ENCODE results near the gene RPS6KB2.

DNA sequence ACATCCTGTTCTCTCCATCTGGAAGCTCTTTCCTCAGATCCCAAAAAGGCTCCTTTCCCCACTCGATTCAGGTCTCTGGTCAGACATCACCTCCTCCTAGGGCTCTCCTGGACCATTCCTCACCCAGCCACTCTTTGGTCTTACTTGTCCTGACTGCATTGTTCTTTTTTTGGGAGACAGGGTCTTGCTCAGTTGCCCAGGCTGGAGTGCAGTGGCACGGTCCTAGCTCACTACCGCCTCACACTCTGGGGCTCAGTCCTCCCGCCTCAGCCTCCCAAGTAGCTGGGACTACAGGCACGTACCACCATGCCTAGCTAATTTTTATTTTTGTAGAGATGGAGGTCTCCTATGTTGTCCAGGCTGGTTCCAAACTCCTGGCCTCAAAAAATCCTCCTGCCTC is 17.2 kb downstream of the RPS6KB2 start:
- no peak for TF ChIP-seq POLR2AphosphoS5 (IDR thresholded peaks at IDR 0.05; ENCODE audit: low read depth)
- no peak for TF ChIP-seq CTCF (IDR thresholded peaks at IDR 0.05; ENCODE audit: insufficient read depth, low read length)
- TF ChIP-seq GABPA (IDR thresholded peaks at IDR 0.05; ENCODE audit: low read depth) = no peak

Measured in HL-60 (cell line).